Stimulated activated CD8-positive, alpha-beta memory T cell treated with anti-CD3 and anti-CD28 coated beads, Interleukin-12 subunit alpha, Interleukin-12 subunit beta, amount 100 ng/mL, for 1 hour (primary cell): ENCODE data around the gene RAPGEF1.
"Not testable (repeated sequence)": the region's sequence is repeated elsewhere in the genome, so short reads cannot be mapped to it uniquely, and the experiment has no call there.

Experiments used
- DNase-seq: peaks from one replicate; pipeline ENCODE4 v3.0.0-alpha.2; 2020; ENCODE audit warnings: low read depth

Gene RAPGEF1

GRCh38 chr9:131727795-131728545, 11.9 kb downstream of the RAPGEF1 start:
- no peak for DNase-seq

GRCh38 chr9:131727184-131727759, 12.6 kb downstream of the RAPGEF1 start:
- no peak for DNase-seq

- DNase-seq, result no peak
These were observed 15.2 kb downstream of the RAPGEF1 start for GRCh38 chr9:131724683-131725082.

GRCh38 chr9:131723632-131724031, 16.2 kb downstream of the RAPGEF1 start:
- DNase-seq, result no peak

GRCh38 chr9:131722255-131722654, 17.6 kb downstream of the RAPGEF1 start:
- DNase-seq, result no peak

- DNase-seq, result no peak
These were observed 18.8 kb downstream of the RAPGEF1 start for GRCh38 chr9:131721076-131721475.

GRCh38 chr9:131720330-131720729, 19.5 kb downstream of the RAPGEF1 start:
- DNase-seq, result no peak

GRCh38 chr9:131719262-131719908, 20.5 kb downstream of the RAPGEF1 start:
- no peak for DNase-seq

- DNase-seq, result no peak
These were observed 22.0 kb downstream of the RAPGEF1 start for GRCh38 chr9:131717719-131718460.

- no peak for DNase-seq
These were observed 24.0 kb downstream of the RAPGEF1 start for GRCh38 chr9:131715906-131716305.

- no peak for DNase-seq
These were observed 25.1 kb downstream of the RAPGEF1 start for GRCh38 chr9:131714821-131715220.

GRCh38 chr9:131714161-131714646, 25.7 kb downstream of the RAPGEF1 start:
- DNase-seq, result no peak

- no peak for DNase-seq
These were observed 26.9 kb downstream of the RAPGEF1 start for GRCh38 chr9:131713016-131713415.

- no peak for DNase-seq
These were observed 27.6 kb downstream of the RAPGEF1 start for GRCh38 chr9:131712151-131712716.

- DNase-seq, result no peak
These were observed 30.0 kb downstream of the RAPGEF1 start for GRCh38 chr9:131709771-131710431.

GRCh38 chr9:131709010-131709770, 30.7 kb downstream of the RAPGEF1 start:
- not testable (repeated sequence) for DNase-seq

GRCh38 chr9:131708226-131709002, 31.5 kb downstream of the RAPGEF1 start:
- no peak for DNase-seq

GRCh38 chr9:131707733-131708157, 32.1 kb downstream of the RAPGEF1 start:
- no peak for DNase-seq

- no peak for DNase-seq
These were observed 32.8 kb downstream of the RAPGEF1 start for GRCh38 chr9:131707050-131707449.

- no peak for DNase-seq
These were observed 33.3 kb downstream of the RAPGEF1 start for GRCh38 chr9:131706608-131706970.
